ENCODE measurements around the gene UVRAG.
"Not testable (repeated sequence)": the region's sequence is repeated elsewhere in the genome, so short reads cannot be mapped to it uniquely, and the experiment has no call there.

- TF ChIP-seq EZH2 (IDR thresholded peaks at IDR 0.05; ENCODE audit: low read length); CTCF (optimal IDR thresholded peaks at IDR 0.05 in 1 of 3, IDR thresholded peaks at IDR 0.05 in 1 of 3, conservative IDR thresholded peaks at IDR 0.05 in 1 of 3; ENCODE audit: extremely low read depth in 1 of 3, insufficient read depth in 2 of 3, low read length in 3 of 3): not testable (repeated sequence)
Observed at GRCh38 chr11:75979479-75980027, 164.5 kb downstream of the UVRAG start.
